Endodermal cell (in vitro differentiated cells): Measurements from ENCODE around the gene SOX6. TPM values are rescaled to one million over a fixed set of nuclear protein-coding genes. Genes with fewer than 3 reads are reported as not detected.

ENCODE experiments used
- DNase-seq: peaks from one replicate; pipeline ENCODE4 v3.0.0-alpha.2; 2017
- H3K27ac ChIP-seq: 2 replicates; pipeline ENCODE4 v1.5.1; 2013; ENCODE audit warnings: mild to moderate bottlenecking, low read depth, low read length, moderate library complexity
- H3K27me3 ChIP-seq: 2 replicates; pipeline ENCODE4 v1.6.1; 2013; ENCODE audit warnings: mild to moderate bottlenecking, low read length, moderate library complexity; ENCODE audit not compliant: insufficient read depth, control insufficient read depth, poor library complexity, severe bottlenecking
- H3K36me3 ChIP-seq: 2 replicates; pipeline ENCODE4 v1.7.0; 2013; ENCODE audit warnings: mild to moderate bottlenecking, low read length, moderate library complexity; ENCODE audit not compliant: control insufficient read depth, insufficient read depth
- H3K4me1 ChIP-seq: one replicate; pipeline ENCODE4 v1.7.0; 2013; ENCODE audit warnings: low read length; ENCODE audit not compliant: control insufficient read depth, insufficient read depth
- H3K4me3 ChIP-seq: 2 replicates; pipeline ENCODE4 v1.5.1; 2013; ENCODE audit warnings: mild to moderate bottlenecking, low read length, moderate library complexity
- H3K9ac ChIP-seq: 2 replicates; pipeline ENCODE4 v1.6.1; 2013; ENCODE audit warnings: mild to moderate bottlenecking, low read length, moderate library complexity; ENCODE audit not compliant: poor library complexity, severe bottlenecking; ENCODE audit errors: extremely low read depth
- H3K9me3 ChIP-seq: 2 replicates; pipeline ENCODE4 v1.6.1; 2013; ENCODE audit warnings: mild to moderate bottlenecking, low read length, moderate library complexity; ENCODE audit not compliant: control insufficient read depth
- H3K27ac Mint-ChIP-seq: 2 replicates; pipeline ENCODE4 v1.8.0; 2020; ENCODE audit warnings: mixed read lengths
- H3K27me3 Mint-ChIP-seq: 2 replicates; pipeline ENCODE4 v1.8.0; 2021; ENCODE audit warnings: mild to moderate bottlenecking, mixed read lengths; ENCODE audit not compliant: insufficient read depth
- H3K36me3 Mint-ChIP-seq: 2 replicates; pipeline ENCODE4 v1.8.0; 2020; ENCODE audit warnings: low read depth, mixed read lengths
- H3K4me1 Mint-ChIP-seq: 2 replicates; pipeline ENCODE4 v1.8.0; 2020; ENCODE audit warnings: mixed read lengths
- H3K4me3 Mint-ChIP-seq: 2 replicates; pipeline ENCODE4 v1.8.0; 2020; ENCODE audit warnings: mild to moderate bottlenecking, moderate library complexity, mixed read lengths
- H3K9me3 Mint-ChIP-seq: 2 replicates; pipeline ENCODE4 v1.8.0; 2020; ENCODE audit warnings: mild to moderate bottlenecking, mixed read lengths
- CTCF ChIP-seq: fragments of 200-600 bp; sonication (generic); conservative IDR thresholded peaks from 2 replicates; pipeline ENCODE4 v1.5.0; 2021; ENCODE audit warnings: antibody characterized with exemption, mild to moderate bottlenecking
- WGBS, 2 experiments: methylation state at CpG; one replicate each; pipeline versions ENCODE4 v1.1.5 to v1.1.7; 2013; ENCODE audit warnings: missing lambda C conversion rate in 2 of 2, mixed read lengths in 1 of 2; ENCODE audit not compliant: insufficient coverage in 1 of 2, insufficient read length in 1 of 2; 5-methylcytosine and 5-hydroxymethylcytosine counted together
- total RNA-seq, 2 donors: library from RNA; stranded (reverse); fragmentation: NEBNext Ultra II Directional in 1 of 2; extraction: Animal tissue kit (Norgen Biotek cat#: 25700) in 1 of 2; gene quantifications; 2 replicates in 1 of 2; 3 replicates in 1 of 2; pipeline ENCODE4 v1.2.1, GENCODE V29; 2021

SOX6 gene
- total RNA-seq, 2 donors from 2014 or later: 0.13 to 0.20 TPM

- DNase-seq: peak; percentile 64
- Histone ChIP-seq H3K4me3 (no peak overlapping the region), H3K36me3 (no peaks in the 10 kb centered on the region), H3K27ac (no peak overlapping the region), H3K27me3 (no peaks in the 10 kb centered on the region), H3K4me1 (no peaks in the 10 kb centered on the region), H3K9me3 (peaks cover 13% of the 10 kb centered on the region), H3K9ac (no peak overlapping the region)
- no peaks in the 10 kb centered on the region for H3K36me3 Mint-ChIP-seq
- peaks cover 5% of the 10 kb centered on the region for H3K9me3 Mint-ChIP-seq
- no peak overlapping the region for H3K4me3 Mint-ChIP-seq
- TF ChIP-seq CTCF: no peak
- H3K27ac Mint-ChIP-seq: no peak overlapping the region
- peaks cover 4% of the 10 kb centered on the region for H3K4me1 Mint-ChIP-seq
- H3K27me3 Mint-ChIP-seq: peaks cover 32% of the 10 kb centered on the region
Measured at GRCh38 chr11:15944460-15944859, 411.9 kb downstream of the SOX6 start.

DNA sequence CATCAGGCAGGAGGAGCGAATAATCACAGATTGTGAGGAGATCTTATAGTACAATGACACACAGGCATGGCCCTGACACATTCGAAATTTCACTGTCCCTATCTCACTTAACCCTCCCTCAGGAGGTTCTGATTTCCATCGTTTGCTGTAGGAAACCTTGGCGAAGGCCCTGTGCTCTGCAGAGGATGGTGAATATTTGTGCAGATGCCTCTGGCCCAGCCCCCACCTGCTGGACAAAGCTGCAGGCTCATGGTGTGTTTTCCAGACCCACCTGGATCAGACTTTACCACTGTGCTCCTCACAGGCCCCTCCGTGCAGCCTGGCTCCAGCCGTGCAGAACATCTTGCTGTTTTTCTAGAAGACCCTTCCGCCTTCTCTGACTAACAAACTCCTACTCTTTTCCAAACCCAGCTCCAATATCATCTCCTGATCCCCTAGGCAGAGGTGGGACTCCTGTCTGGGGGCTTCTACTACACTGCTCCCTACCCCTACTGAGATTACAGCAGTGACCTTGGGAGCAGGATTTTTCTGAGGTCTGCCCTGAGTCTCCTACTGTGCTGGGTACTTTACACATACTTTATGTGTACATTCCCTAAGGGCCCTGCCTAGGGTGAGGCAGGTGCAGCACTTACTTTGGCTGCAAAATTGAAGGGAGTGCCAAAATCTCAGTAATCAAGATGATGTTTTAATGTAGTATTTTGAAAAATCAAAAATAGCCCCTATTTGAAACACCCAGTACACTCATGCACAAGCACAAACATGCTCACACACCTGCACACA lies 412.7 kb downstream of the SOX6 start:
- no peak overlapping the region for H3K4me3 ChIP-seq
- Mint-ChIP-seq H3K4me1 (peaks cover 4% of the 10 kb centered on the region), H3K27ac (no peak overlapping the region), H3K4me3 (no peak overlapping the region), H3K9me3 (peaks cover 5% of the 10 kb centered on the region), H3K36me3 (no peaks in the 10 kb centered on the region), H3K27me3 (peaks cover 32% of the 10 kb centered on the region)
- WGBS, 2 experiments: 88 to 98% methylated on average over 7 of the region's 7 CpGs
- DNase-seq: peak; percentile 43
- H3K27me3 ChIP-seq: no peaks in the 10 kb centered on the region
- no peaks in the 10 kb centered on the region for H3K36me3 ChIP-seq
- H3K9me3 ChIP-seq: peaks cover 13% of the 10 kb centered on the region
- no peak overlapping the region for H3K27ac ChIP-seq
- no peak for TF ChIP-seq CTCF
- no peak overlapping the region for H3K9ac ChIP-seq
- H3K4me1 ChIP-seq: no peaks in the 10 kb centered on the region

DNA sequence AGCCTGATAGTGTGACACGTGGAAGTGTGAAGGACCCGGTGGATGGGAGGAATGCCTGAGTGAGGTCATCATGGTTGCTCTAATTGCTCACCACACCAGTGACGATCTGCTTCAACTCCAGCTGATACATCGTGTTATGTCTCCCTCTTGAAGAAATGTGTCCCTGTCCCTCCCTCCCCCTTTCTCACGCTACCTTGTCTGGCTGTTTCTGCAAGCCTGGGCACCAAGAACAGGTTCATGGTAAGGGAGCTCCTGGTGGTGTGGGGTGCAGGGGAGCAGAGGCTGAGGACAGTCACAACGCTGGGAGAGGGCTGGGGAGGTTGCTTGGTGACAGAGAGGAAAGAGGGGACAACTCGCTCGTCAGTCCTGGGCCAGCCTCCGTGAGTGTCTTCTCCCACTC lies 413.4 kb downstream of the SOX6 start:
- Histone ChIP-seq H3K27me3 (no peaks in the 10 kb centered on the region), H3K9me3 (peaks cover 13% of the 10 kb centered on the region), H3K4me3 (no peak overlapping the region), H3K4me1 (no peaks in the 10 kb centered on the region), H3K27ac (no peak overlapping the region), H3K36me3 (no peaks in the 10 kb centered on the region), H3K9ac (no peak overlapping the region)
- H3K4me1 Mint-ChIP-seq: peaks cover 3% of the 10 kb centered on the region
- H3K27ac Mint-ChIP-seq: no peak overlapping the region
- peak; percentile 38 for DNase-seq
- 91 to 100% methylated on average over 2 to 8 of the region's 9 CpGs for WGBS, 2 experiments
- no peaks in the 10 kb centered on the region for H3K36me3 Mint-ChIP-seq
- no peak for TF ChIP-seq CTCF
- no peak overlapping the region for H3K4me3 Mint-ChIP-seq
- peaks cover 5% of the 10 kb centered on the region for H3K9me3 Mint-ChIP-seq
- H3K27me3 Mint-ChIP-seq: peaks cover 31% of the 10 kb centered on the region
